Stimulated activated CD4-positive, alpha-beta T cell treated with anti-CD3 and anti-CD28 coated beads, Interleukin-12 subunit alpha, Interleukin-12 subunit beta, amount 100 ng/mL, for 48 hours (primary cell): ENCODE results near the gene LRRC32.
"Not testable (repeated sequence)": the region's sequence is repeated elsewhere in the genome, so short reads cannot be mapped to it uniquely, and the experiment has no call there.

Source experiments
- DNase-seq, 3 donors: peaks; one replicate each; pipeline ENCODE4 v3.0.0-alpha.2; 2020; ENCODE audit warnings: low read depth in 2 of 3, low spot score in 1 of 3

The LRRC32 gene

GRCh38 chr11:76630600-76631281 lies 39.8 kb downstream of the LRRC32 start:
- DNase-seq, result no peak

- DNase-seq, result no peak
Observed at GRCh38 chr11:76629853-76630599, 40.5 kb downstream of the LRRC32 start.

GRCh38 chr11:76629116-76629852 lies 41.3 kb downstream of the LRRC32 start:
- no peak for DNase-seq

GRCh38 chr11:76628408-76628947 lies 42.1 kb downstream of the LRRC32 start:
- peak in 1 of 3 donors; percentile 19 for DNase-seq

- DNase-seq, result no peak
Observed at GRCh38 chr11:76627606-76628005, 42.9 kb downstream of the LRRC32 start.

GRCh38 chr11:76626921-76627401 lies 43.6 kb downstream of the LRRC32 start:
- peak; percentile 43 to 54 (median 48) for DNase-seq

GRCh38 chr11:76626266-76626665 lies 44.3 kb downstream of the LRRC32 start:
- no peak for DNase-seq

GRCh38 chr11:76625472-76626186 lies 44.9 kb downstream of the LRRC32 start:
- no peak for DNase-seq

- no peak for DNase-seq
Observed at GRCh38 chr11:76624500-76625379, 45.8 kb downstream of the LRRC32 start.

- no peak for DNase-seq
Observed at GRCh38 chr11:76623884-76624419, 46.6 kb downstream of the LRRC32 start.

- no peak for DNase-seq
Observed at GRCh38 chr11:76623171-76623883, 47.2 kb downstream of the LRRC32 start.

GRCh38 chr11:76622493-76623094 lies 48.0 kb downstream of the LRRC32 start:
- no peak for DNase-seq

GRCh38 chr11:76621868-76622267 lies 48.7 kb downstream of the LRRC32 start:
- DNase-seq, result no peak

- no peak for DNase-seq
Observed at GRCh38 chr11:76621466-76621865, 49.1 kb downstream of the LRRC32 start.

GRCh38 chr11:76620489-76620888 lies 50.1 kb downstream of the LRRC32 start:
- no peak for DNase-seq

- not testable (repeated sequence) for DNase-seq
Observed at GRCh38 chr11:76619801-76620200, 50.7 kb downstream of the LRRC32 start.

- DNase-seq, result no peak
Observed at GRCh38 chr11:76617553-76618265, 52.8 kb downstream of the LRRC32 start.
